ENCODE measurements around the gene ZNF80.

The ZNF80 gene

GRCh38 chr3:114218578-114219185 is 18.7 kb downstream of the ZNF80 start:
- DNase-seq, result no peak

DNA sequence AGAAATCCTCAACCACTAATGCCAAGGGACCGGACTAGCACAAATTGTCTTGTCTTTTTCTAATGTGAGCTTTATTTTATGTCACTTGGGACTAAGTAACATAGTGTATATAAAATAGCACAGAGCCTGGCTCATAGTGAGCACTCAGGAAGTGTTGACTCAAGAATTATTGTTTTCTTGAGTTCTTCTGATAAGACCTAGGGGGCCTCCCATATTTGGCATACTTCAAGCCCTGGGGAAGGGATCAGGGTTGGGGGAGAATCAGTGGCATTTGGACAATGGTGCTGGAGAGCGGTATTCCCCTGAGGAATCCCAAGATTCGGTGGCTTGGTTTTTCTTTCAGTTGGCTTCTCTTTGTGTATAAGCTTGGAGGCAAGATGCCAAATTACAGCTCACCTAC is 19.4 kb downstream of the ZNF80 start:
- no peak for DNase-seq

GRCh38 chr3:114217266-114217665 is 20.1 kb downstream of the ZNF80 start:
- DNase-seq, result no peak

- no peak for DNase-seq
Measured at GRCh38 chr3:114216186-114216970, 21.0 kb downstream of the ZNF80 start.

- no peak for DNase-seq
Measured at GRCh38 chr3:114214542-114215341, 22.6 kb downstream of the ZNF80 start.

- DNase-seq, result no peak
Measured at GRCh38 chr3:114213627-114214541, 23.5 kb downstream of the ZNF80 start.

GRCh38 chr3:114213292-114213626 is 24.1 kb downstream of the ZNF80 start:
- DNase-seq, result no peak

GRCh38 chr3:114212646-114213045 is 24.7 kb downstream of the ZNF80 start:
- DNase-seq, result no peak

- no peak for DNase-seq
Measured at GRCh38 chr3:114207768-114208167, 29.6 kb downstream of the ZNF80 start.

DNA sequence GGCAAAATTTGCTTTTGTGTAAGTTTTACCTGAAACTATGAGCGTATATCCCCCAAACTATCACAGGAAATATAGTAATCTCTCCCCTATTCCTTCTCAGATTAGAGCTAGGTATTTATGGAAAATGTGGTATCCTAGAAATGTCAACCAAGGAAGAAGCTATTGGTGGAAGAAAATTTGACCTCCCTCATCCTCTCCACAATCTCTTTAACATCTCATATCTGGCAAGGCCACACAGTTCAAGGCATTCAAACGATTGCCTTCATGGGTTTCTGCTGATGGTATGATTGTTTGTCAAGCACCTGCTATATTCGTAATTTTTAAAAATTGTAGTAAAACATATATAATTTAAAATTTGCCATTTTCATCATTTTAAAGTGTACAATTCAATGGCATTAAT is 31.0 kb downstream of the ZNF80 start:
- no peak for DNase-seq

DNA sequence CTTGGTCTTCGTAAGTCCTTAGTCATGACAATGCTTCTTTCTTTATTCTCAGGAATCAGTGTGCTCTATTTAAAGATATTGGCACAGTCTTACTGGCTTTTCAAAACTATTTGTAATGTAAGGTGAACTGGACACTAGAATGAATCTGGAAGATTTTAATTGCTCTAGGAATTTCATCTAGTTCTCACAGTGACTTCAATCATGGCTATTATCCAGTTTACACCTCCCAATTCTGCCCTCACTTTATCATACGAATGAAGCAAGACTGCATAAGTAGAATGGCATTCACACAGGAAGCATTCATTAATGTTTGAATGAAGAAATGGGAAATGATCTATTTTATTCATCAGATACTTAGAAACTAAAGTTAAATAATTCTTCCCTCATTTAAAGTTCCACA is 31.8 kb downstream of the ZNF80 start:
- DNase-seq, result no peak

DNA sequence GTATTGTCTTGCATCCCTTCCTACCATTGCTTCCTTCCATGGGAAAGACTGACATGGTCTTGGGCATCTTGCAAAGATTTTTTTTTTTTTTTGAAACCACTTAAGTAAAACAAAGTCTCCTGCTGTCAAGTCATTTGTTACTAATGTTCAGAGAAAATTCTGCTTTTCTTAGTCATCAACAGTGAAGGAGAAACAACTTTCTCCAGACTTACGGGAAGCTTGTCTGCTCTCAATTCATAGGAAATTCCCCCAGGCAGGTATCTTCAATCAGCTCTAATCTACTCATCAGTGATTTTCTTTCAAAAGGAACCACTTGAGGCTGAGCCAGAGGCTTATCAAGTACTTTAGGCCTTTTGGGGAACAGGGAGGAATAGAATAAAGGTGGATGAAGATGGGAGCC is 42.6 kb downstream of the ZNF80 start:
- DNase-seq, result no peak

DNA sequence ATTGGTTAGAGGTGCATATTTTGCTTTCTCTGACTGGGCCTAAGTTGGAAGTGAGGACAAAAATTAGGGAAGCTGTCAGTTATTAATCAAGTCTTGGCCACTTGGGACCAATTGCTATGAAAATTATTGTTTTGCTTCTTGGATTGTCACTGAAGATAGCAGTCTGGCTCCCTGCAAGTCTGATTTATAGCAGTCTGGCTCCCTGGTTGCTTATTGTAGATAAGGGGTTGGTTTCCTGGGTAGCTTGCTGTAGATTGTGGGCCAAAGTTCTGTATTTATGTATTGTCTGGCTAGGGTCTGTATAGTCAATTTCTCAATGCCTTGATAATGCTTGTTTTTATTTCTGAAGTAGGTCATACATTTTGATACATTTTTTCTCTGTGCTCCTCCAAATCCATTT is 45.2 kb downstream of the ZNF80 start:
- DNase-seq, result no peak

GRCh38 chr3:114186501-114186900 is 50.9 kb downstream of the ZNF80 start:
- no peak for DNase-seq

Data from NCI-H526 (cell line).